Mucosa of descending colon (tissue), 3 donors: Measurements from ENCODE around the gene HARBI1. TPM values are rescaled to one million over a fixed set of nuclear protein-coding genes. Genes with fewer than 3 reads are reported as not detected.

Source experiments
- ATAC-seq: fragments of 200-7000 bp; cut with Tn5 transposase; one replicate; pipeline ENCODE4 v1.9.1; 2020; ENCODE audit warnings: mild to moderate bottlenecking, moderate library complexity
- DNase-seq, 3 donors: peaks; one replicate each; pipeline ENCODE4 v3.0.0-alpha.2; 2020
- H3K36me3 ChIP-seq: fragments of 200-600 bp; one replicate; pipeline ENCODE4 v1.8.0; 2021; ENCODE audit warnings: low read depth, mild to moderate bottlenecking
- H3K4me1 ChIP-seq: fragments of 200-600 bp; one replicate; pipeline ENCODE4 v1.8.0; 2021; ENCODE audit warnings: low read depth, mild to moderate bottlenecking
- H3K4me3 ChIP-seq: fragments of 200-600 bp; one replicate; pipeline ENCODE4 v1.8.0; 2021; ENCODE audit warnings: mild to moderate bottlenecking
- H3K9me3 ChIP-seq: fragments of 200-600 bp; one replicate; pipeline ENCODE4 v1.8.0; 2021; ENCODE audit warnings: mild to moderate bottlenecking
- intact Hi-C, 2 donors: fragments of 100-400 bp; cut with DNase I in 1 of 2; cut with micrococcal nuclease in 1 of 2; formaldehyde crosslinking; loops; one replicate each; pipeline versions ENCODE4 v1.11.0 to v1.11.1; 2022; cut with DNase I, micrococcal nuclease
- total RNA-seq, 3 donors: library from RNA; stranded (reverse); fragmentation: NEBNext Ultra II Directional in 2 of 3; extraction: Animal tissue kit (Norgen Biotek cat#: 25700) in 2 of 3; gene quantifications; one replicate each; pipeline versions ENCODE4 v1.2.1 to v1.2.4, GENCODE V29; 2021 to 2023
- TF ChIP-seq, protein P1 (sequence below): fragments of 200-600 bp; IDR thresholded peaks from one replicate; pipeline ENCODE4 v1.8.0; 2022; ENCODE audit warnings: antibody characterized with exemption, mild to moderate bottlenecking
- donor health status: DM: no; HTN: no; CAD: no; lungs with moderate emphysema.
- donor health status: DM: no; HTN: no; CAD: no.
- donor health status: DM: no; HTN: yes; CAD: no.

Gene HARBI1
- total RNA-seq, 3 donors from 2014 or later = 4.5 to 6.0 (median 5.7) TPM

DNA sequence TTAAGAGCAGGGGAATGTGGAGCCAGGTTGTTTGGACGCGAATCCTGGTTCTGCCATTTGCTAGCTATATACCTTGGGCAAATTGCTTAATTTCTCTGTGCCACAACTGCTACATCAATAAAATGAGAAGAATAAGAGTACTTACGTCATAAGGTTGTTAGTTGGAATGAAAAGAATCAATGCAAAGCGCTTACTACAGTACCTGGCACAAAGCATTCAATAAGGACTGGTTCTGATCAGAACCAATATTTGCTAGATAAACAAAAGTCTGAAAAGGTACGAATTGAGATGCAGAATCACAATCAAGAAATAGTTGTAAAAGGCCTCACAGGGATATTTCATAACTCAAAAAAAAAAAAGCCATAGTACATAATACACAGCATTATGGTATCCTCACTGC, 34.4 kb downstream of the HARBI1 start:
- intact Hi-C loops = no loop called here
- no peak for ATAC-seq
- TF ChIP-seq, protein P1, sequence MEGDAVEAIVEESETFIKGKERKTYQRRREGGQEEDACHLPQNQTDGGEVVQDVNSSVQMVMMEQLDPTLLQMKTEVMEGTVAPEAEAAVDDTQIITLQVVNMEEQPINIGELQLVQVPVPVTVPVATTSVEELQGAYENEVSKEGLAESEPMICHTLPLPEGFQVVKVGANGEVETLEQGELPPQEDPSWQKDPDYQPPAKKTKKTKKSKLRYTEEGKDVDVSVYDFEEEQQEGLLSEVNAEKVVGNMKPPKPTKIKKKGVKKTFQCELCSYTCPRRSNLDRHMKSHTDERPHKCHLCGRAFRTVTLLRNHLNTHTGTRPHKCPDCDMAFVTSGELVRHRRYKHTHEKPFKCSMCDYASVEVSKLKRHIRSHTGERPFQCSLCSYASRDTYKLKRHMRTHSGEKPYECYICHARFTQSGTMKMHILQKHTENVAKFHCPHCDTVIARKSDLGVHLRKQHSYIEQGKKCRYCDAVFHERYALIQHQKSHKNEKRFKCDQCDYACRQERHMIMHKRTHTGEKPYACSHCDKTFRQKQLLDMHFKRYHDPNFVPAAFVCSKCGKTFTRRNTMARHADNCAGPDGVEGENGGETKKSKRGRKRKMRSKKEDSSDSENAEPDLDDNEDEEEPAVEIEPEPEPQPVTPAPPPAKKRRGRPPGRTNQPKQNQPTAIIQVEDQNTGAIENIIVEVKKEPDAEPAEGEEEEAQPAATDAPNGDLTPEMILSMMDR = no peak

DNA sequence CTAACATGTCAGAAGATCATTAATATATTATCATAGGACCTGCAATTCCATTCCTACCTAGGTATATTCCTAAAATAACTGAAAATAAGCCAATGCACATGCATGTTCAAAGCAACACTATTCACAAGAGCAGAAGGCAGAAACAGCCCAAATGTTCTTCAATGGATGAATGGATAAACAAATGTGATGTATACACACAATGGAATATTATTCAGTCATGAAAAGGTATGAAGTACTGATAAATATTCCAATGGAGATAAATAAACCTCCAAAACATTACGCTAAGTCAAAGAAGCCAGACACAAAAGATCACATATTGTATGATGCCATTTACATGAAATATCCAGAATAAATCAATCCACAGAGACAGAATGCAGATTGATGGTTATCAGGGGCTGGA, 40.0 kb downstream of the HARBI1 start:
- intact Hi-C loops = no loop called here
- ATAC-seq (no peak), DNase-seq (no peak)
- TF ChIP-seq, protein P1 = no peak
- H3K9me3 ChIP-seq = no peaks in the 10 kb centered on the region
- peaks cover 12% of the 10 kb centered on the region for H3K4me1 ChIP-seq
- H3K4me3 ChIP-seq = no peak overlapping the region
- H3K36me3 ChIP-seq = no peaks in the 10 kb centered on the region

More for the DNA sequence above, 34.4 kb downstream of the HARBI1 start:
- Histone ChIP-seq H3K9me3 (no peaks in the 10 kb centered on the region), H3K4me3 (no peak overlapping the region), H3K36me3 (no peaks in the 10 kb centered on the region), H3K4me1 (peaks cover 13% of the 10 kb centered on the region)
- no peak for DNase-seq

DNA sequence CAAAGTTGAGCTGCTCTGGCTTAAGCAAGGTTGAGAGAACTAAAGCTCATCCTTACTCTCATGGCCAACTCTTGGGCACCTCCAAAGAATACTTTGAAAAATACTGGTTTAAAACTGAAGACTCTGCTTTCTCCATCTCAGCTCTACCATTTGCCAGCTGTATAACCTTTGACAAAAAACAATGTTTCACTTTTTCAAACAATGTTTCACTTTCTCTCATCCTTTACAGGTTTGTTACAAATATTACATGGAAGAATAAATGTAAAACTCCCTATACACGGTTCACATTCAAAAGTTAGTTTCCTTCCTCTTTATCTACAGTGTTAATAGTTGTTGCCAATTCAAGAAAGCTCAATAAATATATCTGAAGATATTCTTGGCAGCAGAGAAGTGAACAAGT, 42.4 kb downstream of the HARBI1 start:
- intact Hi-C loops = no loop called here

DNA sequence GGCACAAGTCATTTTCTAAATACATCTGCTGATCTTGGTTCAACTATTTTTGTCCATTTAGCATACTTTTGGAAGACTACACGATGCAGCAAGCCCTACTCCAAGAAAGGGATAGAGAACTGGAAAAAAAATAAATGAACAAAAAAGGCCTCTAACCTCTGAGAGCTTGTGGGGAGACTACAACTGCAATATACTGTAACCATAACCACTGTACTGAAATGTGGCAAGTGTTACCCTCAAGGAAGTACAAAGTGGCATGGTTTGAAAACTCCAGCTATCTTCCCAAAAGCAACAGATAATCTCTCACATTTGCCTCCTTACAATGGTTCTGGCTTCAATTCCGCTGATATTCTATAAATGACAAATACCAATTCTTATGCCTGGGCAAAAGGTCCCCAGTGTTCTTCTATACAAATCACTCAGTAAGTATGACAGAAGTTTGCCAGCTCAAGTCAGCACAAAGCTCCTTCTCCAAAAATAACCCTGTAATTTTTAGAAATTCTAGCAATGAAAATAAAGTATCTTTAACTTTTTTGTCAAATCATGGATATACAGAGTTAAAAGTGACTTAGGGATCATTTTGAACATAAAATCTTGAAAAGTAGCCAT, 46.1 kb downstream of the HARBI1 start:
- TF ChIP-seq, protein P1 = no peak
- Histone ChIP-seq H3K4me3 (no peak overlapping the region), H3K9me3 (no peaks in the 10 kb centered on the region), H3K4me1 (no peaks in the 10 kb centered on the region), H3K36me3 (no peaks in the 10 kb centered on the region)
- intact Hi-C loops = no loop called here
- no peak for ATAC-seq
- DNase-seq = no peak

More for the DNA sequence above, 42.4 kb downstream of the HARBI1 start:
- no peaks in the 10 kb centered on the region for H3K9me3 ChIP-seq
- no peak overlapping the region for H3K4me3 ChIP-seq
- no peak for DNase-seq
- TF ChIP-seq, protein P1 = no peak
- no peaks in the 10 kb centered on the region for H3K36me3 ChIP-seq
- ATAC-seq = no peak
- peaks cover 7% of the 10 kb centered on the region for H3K4me1 ChIP-seq

DNA sequence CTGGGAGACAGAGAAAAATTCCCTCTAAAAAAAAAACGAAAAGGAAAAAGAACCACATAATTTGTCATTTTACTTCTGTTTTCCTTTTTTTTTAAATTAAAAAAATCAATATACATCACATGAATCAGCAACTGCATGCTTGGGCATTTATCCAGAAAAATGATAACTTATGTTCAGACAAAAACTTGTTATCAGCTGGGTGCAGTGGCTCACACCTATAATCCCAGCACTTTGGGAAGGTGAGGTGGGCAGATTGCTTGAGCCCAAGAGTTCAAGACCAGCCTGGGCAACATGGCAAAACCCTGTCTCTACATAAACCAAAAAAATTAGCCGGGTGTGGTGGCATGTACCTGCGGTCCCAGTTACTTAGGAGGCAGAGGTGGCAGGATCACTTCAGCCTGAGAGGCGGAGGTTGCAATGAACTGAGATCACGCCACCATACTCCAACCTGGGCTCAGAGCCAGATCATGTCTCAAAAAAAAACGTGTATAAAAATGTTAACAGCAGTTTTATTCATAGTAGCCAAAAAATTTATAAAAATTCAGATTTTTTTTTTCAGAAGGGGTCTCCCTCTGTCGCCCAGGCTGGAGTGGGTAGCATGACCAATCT, 51.7 kb downstream of the HARBI1 start:
- no peak for DNase-seq
- TF ChIP-seq, protein P1 = no peak
- H3K4me3 ChIP-seq = no peak overlapping the region
- intact Hi-C loops = no loop called here
- no peaks in the 10 kb centered on the region for H3K36me3 ChIP-seq
- peaks cover 10% of the 10 kb centered on the region for H3K4me1 ChIP-seq
- ATAC-seq = no peak
- no peaks in the 10 kb centered on the region for H3K9me3 ChIP-seq
